ENCODE results near the gene SHC2.
"Not testable (repeated sequence)": the region's sequence is repeated elsewhere in the genome, so short reads cannot be mapped to it uniquely, and the experiment has no call there.

The SHC2 gene

DNA sequence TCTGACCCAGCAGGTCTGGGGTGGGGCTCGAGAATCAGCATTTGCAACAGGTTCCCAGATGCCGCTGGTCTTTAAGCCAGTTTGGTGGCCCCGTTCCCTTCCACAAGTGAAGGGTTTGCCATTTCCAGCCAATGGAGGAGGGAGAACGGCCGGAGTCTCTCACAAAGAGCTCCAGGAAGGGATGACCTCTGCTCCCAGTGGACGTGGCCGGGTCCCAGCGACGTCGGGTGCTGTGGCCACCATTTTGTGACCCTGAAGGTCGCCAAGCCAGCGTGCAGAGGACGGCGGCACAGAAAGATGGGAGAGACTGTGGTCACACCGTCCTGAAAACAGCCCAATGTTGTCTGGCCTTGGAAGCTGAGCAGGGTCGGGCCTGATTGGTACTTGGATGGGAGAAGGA lies 8.0 kb downstream of the SHC2 start:
- no peaks in the 10 kb centered on the region for H3K4me1 ChIP-seq (ENCODE audit: control insufficient read depth, low read length)
- H3K4me2 ChIP-seq (ENCODE audit: low read length): no peak overlapping the region
- H3K27me3 ChIP-seq (ENCODE audit: control insufficient read depth, low read length): no peaks in the 10 kb centered on the region
- H3K4me3 ChIP-seq (ENCODE audit: low read length): no peak overlapping the region
- H3K9me3 ChIP-seq (ENCODE audit: control insufficient read depth, insufficient read depth, low read length): peaks cover 57% of the 10 kb centered on the region
- no peak for TF ChIP-seq EZH2phosphoT487 (IDR thresholded peaks at IDR 0.05; ENCODE audit: borderline replicate concordance, low read length)
- no peak for TF ChIP-seq CTCF (IDR thresholded peaks at IDR 0.05; ENCODE audit: low read depth, low read length, poor library complexity, severe bottlenecking)
- H3K79me2 ChIP-seq (ENCODE audit: control insufficient read depth, low read length): no peaks in the 10 kb centered on the region
- H4K20me1 ChIP-seq (ENCODE audit: control insufficient read depth, insufficient read depth, low read depth, low read length): no peaks in the 10 kb centered on the region
- no peak overlapping the region for H3K27ac ChIP-seq (ENCODE audit: low read depth, low read length)
- H3K9me2 ChIP-seq (replicated peaks; ENCODE audit: control insufficient read depth, low read length): no peaks in the 10 kb centered on the region
- no peaks in the 10 kb centered on the region for H3K36me3 ChIP-seq (ENCODE audit: control insufficient read depth, low read length)
- peaks cover 10% of the 10 kb centered on the region; the same call in 1 of the 2 replicates for H3F3A ChIP-seq (ENCODE audit: control insufficient read depth, insufficient read depth)

GRCh38 chr19:450912-451481 lies 9.8 kb downstream of the SHC2 start:
- H3K4me3 ChIP-seq (ENCODE audit: low read length); H3K4me1 ChIP-seq (ENCODE audit: control insufficient read depth, low read length); H3K36me3 ChIP-seq (ENCODE audit: control insufficient read depth, low read length); H4K20me1 ChIP-seq (ENCODE audit: control insufficient read depth, insufficient read depth, low read depth, low read length); H3K4me2 ChIP-seq (ENCODE audit: low read length); H3K9me2 ChIP-seq (replicated peaks; ENCODE audit: control insufficient read depth, low read length); H3K27me3 ChIP-seq (ENCODE audit: control insufficient read depth, low read length); H3K79me2 ChIP-seq (ENCODE audit: control insufficient read depth, low read length); H3K27ac ChIP-seq (ENCODE audit: low read depth, low read length): not testable (repeated sequence)
- Histone ChIP-seq H3K9me3 (ENCODE audit: control insufficient read depth, insufficient read depth, low read length) (peaks cover 48% of the 10 kb centered on the region), H3F3A (ENCODE audit: control insufficient read depth, insufficient read depth) (peaks cover 10% of the 10 kb centered on the region; the same call in 1 of the 2 replicates)

DNA sequence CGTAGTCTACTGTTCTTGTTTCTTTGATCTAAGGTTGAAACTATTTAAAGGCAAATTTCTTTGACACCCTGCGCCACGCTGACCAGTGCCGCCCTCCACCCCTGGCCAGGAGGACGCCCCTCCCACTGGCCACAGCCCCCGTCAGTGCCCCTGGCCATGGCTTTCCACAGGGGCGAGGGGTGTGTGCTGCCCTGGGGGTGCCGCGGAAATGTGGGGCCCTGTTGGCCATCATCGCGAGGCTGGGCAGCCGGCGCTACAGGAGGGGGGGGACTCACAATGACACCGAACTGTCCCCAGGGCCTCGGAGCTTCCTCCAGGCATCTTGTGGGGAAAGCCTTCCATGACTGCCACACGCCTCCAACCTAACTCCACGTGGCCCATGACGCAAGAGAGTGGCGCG lies 10.9 kb downstream of the SHC2 start:
- H3K27me3 ChIP-seq (ENCODE audit: control insufficient read depth, low read length): no peaks in the 10 kb centered on the region

More for the DNA sequence above, 10.9 kb downstream of the SHC2 start:
- Histone ChIP-seq H4K20me1 (ENCODE audit: control insufficient read depth, insufficient read depth, low read depth, low read length) (no peaks in the 10 kb centered on the region), H3K79me2 (ENCODE audit: control insufficient read depth, low read length) (no peaks in the 10 kb centered on the region), H3K36me3 (ENCODE audit: control insufficient read depth, low read length) (no peaks in the 10 kb centered on the region), H3K4me1 (ENCODE audit: control insufficient read depth, low read length) (no peaks in the 10 kb centered on the region), H3F3A (ENCODE audit: control insufficient read depth, insufficient read depth) (peaks cover 10% of the 10 kb centered on the region; the same call in 1 of the 2 replicates), H3K4me3 (ENCODE audit: low read length) (no peak overlapping the region), H3K9me3 (ENCODE audit: control insufficient read depth, insufficient read depth, low read length) (peaks cover 42% of the 10 kb centered on the region), H3K4me2 (ENCODE audit: low read length) (no peak overlapping the region), H3K9me2 (replicated peaks; ENCODE audit: control insufficient read depth, low read length) (no peaks in the 10 kb centered on the region), H3K27ac (ENCODE audit: low read depth, low read length) (no peak overlapping the region)
- TF ChIP-seq CTCF (IDR thresholded peaks at IDR 0.05; ENCODE audit: low read depth, low read length, poor library complexity, severe bottlenecking) (no peak), EZH2phosphoT487 (IDR thresholded peaks at IDR 0.05; ENCODE audit: borderline replicate concordance, low read length) (no peak)
